ENCODE measurements around the gene ATP8A2.
A peak's percentile ranks its signal among the peaks of the same experiment; 100 is the strongest.

ATP8A2 gene

DNA sequence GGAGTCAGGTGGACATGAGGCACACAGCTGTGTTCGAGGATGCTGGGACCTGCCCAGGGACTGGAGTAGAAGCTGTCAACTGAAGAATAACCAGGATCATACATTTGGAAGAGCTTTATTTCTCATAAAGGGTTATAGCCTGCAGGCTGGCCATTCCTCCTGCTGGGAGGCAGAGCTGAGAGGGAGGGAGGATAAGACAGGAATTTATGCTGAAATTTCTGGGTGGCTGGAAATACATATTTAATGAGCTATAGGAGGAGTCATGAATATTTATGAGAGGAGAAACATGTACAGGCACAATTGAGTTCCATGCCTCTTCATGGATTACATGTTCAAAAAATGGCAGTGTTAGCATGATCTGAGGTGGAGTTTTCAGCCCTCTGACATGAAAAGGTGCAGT lies 528.2 kb downstream of the ATP8A2 start:
- no peak for TF ChIP-seq CTCF (IDR thresholded peaks at IDR 0.05)
- no peak overlapping the region for H3K27ac Mint-ChIP-seq

DNA sequence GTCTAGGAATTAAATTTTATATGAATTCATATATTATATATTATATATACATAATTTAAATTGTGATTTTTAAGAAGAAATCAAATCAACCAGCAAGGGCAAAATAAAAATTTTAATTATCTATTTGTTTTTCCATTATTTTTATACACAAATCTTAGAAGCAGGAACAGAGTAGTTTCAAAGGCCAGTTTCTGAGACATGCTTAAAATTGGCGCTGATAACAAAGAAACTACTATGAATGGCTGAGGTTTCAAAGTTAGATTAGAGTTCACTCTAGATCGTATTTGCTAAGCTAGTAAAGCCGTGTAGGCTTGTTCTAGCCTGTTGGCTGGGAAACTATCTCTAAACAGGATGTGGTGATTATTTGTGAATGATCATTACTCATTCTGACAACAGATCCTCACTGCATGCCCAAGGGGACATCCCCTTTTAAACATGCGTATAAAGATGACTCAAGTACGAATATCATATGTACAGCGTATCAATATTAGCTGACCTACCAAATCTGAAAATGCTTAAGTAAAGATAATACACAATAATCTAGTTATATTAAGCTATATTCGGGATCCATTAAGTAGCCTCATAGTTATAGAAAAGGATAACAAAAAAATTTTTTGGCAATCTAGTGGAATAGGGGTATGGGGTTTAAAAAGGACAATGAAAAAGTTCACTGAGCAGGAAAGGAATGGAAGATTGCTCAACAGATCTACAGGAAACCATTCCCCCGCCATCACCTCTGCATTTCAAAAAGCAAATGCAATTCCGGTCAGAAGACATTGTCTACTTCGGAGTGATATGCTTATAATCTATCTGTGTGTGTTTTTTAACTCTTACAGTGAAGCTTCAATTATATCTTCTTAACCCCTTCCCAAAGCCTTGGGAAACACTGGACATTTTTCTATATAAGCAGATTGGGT lies 529.9 kb downstream of the ATP8A2 start:
- Mint-ChIP-seq H3K9me3 (peaks cover 40% of the 10 kb centered on the region), H3K4me1 (peaks cover 8% of the 10 kb centered on the region), H3K27me3 (ENCODE audit: low read depth, poor library complexity) (peaks cover 4% of the 10 kb centered on the region), H3K27ac (no peak overlapping the region), H3K36me3 (ENCODE audit: low read depth) (peaks cover 27% of the 10 kb centered on the region), H3K4me3 (no peak overlapping the region)
- TF ChIP-seq CTCF (IDR thresholded peaks at IDR 0.05), result no peak
- no peak for DNase-seq

More for the DNA sequence above, 528.2 kb downstream of the ATP8A2 start:
- Mint-ChIP-seq H3K4me3 (no peak overlapping the region), H3K36me3 (ENCODE audit: low read depth) (peaks cover 32% of the 10 kb centered on the region), H3K4me1 (peaks cover 8% of the 10 kb centered on the region), H3K9me3 (peaks cover 50% of the 10 kb centered on the region), H3K27me3 (ENCODE audit: low read depth, poor library complexity) (peaks cover 4% of the 10 kb centered on the region)
- no peak for DNase-seq

DNA sequence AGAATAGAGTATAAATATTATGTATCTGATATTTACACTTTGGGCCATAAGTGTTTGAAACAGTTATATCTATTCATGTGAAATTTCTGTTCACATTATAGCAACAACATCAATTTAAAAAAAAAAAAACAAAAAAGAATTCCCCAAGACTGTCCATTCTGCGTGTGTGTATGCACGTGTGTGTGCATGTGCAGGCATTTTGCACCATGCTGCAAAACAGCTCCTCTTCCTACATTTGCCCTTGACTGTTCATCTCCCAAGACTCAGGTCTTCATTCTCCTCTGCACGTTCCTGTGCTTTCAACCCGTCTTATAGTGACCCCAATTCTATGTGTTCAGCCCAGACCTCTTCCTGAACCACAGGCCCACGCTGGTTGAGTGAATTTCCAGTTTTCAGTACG lies 530.7 kb downstream of the ATP8A2 start:
- Mint-ChIP-seq H3K4me3 (peak overlapping the region; percentile 2), H3K27ac (peak overlapping the region; percentile 17), H3K27me3 (ENCODE audit: low read depth, poor library complexity) (peaks cover 4% of the 10 kb centered on the region), H3K9me3 (peaks cover 36% of the 10 kb centered on the region), H3K36me3 (ENCODE audit: low read depth) (peaks cover 24% of the 10 kb centered on the region), H3K4me1 (peaks cover 8% of the 10 kb centered on the region)
- DNase-seq, result no peak
- TF ChIP-seq CTCF (IDR thresholded peaks at IDR 0.05), result no peak

DNA sequence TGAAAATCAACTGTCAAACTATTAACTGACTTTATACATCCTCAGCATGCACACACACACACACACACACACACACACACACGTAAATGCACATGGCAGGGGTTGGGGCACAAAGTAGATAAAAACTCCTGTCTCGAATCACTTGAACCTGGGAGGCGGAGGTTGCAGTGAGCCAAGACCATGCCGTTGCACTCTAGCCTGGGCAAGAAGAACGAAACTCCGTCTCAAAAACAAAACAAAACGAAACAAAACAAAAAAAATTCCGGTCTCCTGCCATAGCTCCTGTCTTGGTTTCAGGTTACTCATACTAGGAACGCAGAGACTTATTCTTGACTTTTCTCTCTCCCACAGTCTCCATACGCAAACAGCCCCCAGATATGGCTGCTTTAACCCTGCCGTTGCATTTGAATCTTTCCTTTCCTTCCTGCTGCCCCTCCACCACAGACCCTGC lies 531.1 kb downstream of the ATP8A2 start:
- H3K27ac Mint-ChIP-seq, result peak overlapping the region; percentile 17
- peaks cover 32% of the 10 kb centered on the region for H3K9me3 Mint-ChIP-seq
- no peak for DNase-seq
- peaks cover 20% of the 10 kb centered on the region for H3K36me3 Mint-ChIP-seq (ENCODE audit: low read depth)
- H3K27me3 Mint-ChIP-seq (ENCODE audit: low read depth, poor library complexity), result peaks cover 4% of the 10 kb centered on the region
- peak overlapping the region; percentile 2 for H3K4me3 Mint-ChIP-seq
- TF ChIP-seq CTCF (IDR thresholded peaks at IDR 0.05), result no peak
- peaks cover 8% of the 10 kb centered on the region for H3K4me1 Mint-ChIP-seq

DNA sequence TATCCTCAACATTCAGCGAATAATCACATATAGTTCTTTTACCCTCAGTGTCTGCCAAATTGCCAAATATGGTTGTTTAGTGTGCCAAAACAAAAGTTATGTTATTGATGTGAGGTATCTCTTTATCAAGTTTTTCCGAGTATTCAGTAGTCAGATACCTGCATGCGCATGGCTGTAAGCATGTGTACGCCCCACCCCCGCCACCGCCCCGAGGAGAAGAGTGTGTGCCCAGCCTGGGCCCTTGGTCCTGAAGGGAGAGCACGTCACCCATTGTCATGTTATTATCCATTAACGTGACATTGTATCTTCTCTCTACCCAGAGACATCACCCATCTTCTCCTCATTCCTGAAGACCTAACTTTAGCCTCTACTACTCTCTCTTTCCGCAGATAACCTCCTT lies 533.1 kb downstream of the ATP8A2 start:
- Mint-ChIP-seq H3K36me3 (ENCODE audit: low read depth) (peaks cover 9% of the 10 kb centered on the region), H3K4me1 (peaks cover 21% of the 10 kb centered on the region), H3K4me3 (no peak overlapping the region), H3K27me3 (ENCODE audit: low read depth, poor library complexity) (peaks cover 10% of the 10 kb centered on the region), H3K9me3 (peaks cover 14% of the 10 kb centered on the region), H3K27ac (no peak overlapping the region)
- DNase-seq, result no peak
- no peak for TF ChIP-seq CTCF (IDR thresholded peaks at IDR 0.05)

Data from nephron progenitor cell (in vitro differentiated cells).